ENCODE measurements around the gene SETD9.
A peak's percentile ranks its signal among the peaks of the same experiment; 100 is the strongest.

SETD9 gene

GRCh38 chr5:56941981-56942380, 32.6 kb downstream of the SETD9 start:
- DNase-seq, result no peak

- no peak for DNase-seq
Observed at GRCh38 chr5:56947052-56947451, 37.7 kb downstream of the SETD9 start.

GRCh38 chr5:56950626-56951125, 41.3 kb downstream of the SETD9 start:
- peak; percentile 81 for DNase-seq

GRCh38 chr5:56951126-56951945, 41.9 kb downstream of the SETD9 start:
- peak; percentile 68 for DNase-seq

- DNase-seq, result peak; percentile 90
Observed at GRCh38 chr5:56951946-56952691, 42.7 kb downstream of the SETD9 start, which contains the start of gene MIER3. Gene MIER3, minus strand, starts transcription at chr5:56952123. Its CDS starts 21 bp downstream, at chr5:56952102.

GRCh38 chr5:56954262-56954661, 44.9 kb downstream of the SETD9 start:
- DNase-seq, result no peak

- DNase-seq, result no peak
Observed at GRCh38 chr5:56958595-56958994, 49.2 kb downstream of the SETD9 start.

- DNase-seq, result no peak
Observed at GRCh38 chr5:56959326-56959725, 49.9 kb downstream of the SETD9 start.

GRCh38 chr5:56961746-56962145, 52.4 kb downstream of the SETD9 start:
- DNase-seq, result no peak

GRCh38 chr5:56962286-56962685, 52.9 kb downstream of the SETD9 start:
- no peak for DNase-seq

GRCh38 chr5:56963246-56963645, 53.9 kb downstream of the SETD9 start:
- no peak for DNase-seq

- DNase-seq, result no peak
Observed at GRCh38 chr5:56964173-56964572, 54.8 kb downstream of the SETD9 start.
